Keratinocyte (primary cell): ENCODE results near the gene COL6A2.

ENCODE experiments used
- CTCF ChIP-seq, 3 experiments: IDR thresholded peaks in 1 of 3; conservative IDR thresholded peaks in 1 of 3; optimal IDR thresholded peaks in 1 of 3; 2 replicates in 2 of 3; 3 replicates in 1 of 3; pipeline versions ENCODE3 to v1.5.1; 2011; ENCODE audit warnings: low read length in 3 of 3, mild to moderate bottlenecking in 3 of 3, moderate library complexity in 2 of 3, control low read depth in 1 of 3, inconsistent platforms in 1 of 3; ENCODE audit not compliant: insufficient read depth in 2 of 3; ENCODE audit errors: extremely low read depth in 1 of 3
- EZH2 ChIP-seq: IDR thresholded peaks from one replicate; pipeline ENCODE4 v1.6.1; 2012; ENCODE audit warnings: inconsistent platforms, mild to moderate bottlenecking, low read length, moderate library complexity

- TF ChIP-seq CTCF (optimal IDR thresholded peaks at IDR 0.05 in 1 of 3, IDR thresholded peaks at IDR 0.05 in 1 of 3, conservative IDR thresholded peaks at IDR 0.05 in 1 of 3; ENCODE audit: extremely low read depth in 1 of 3, insufficient read depth in 2 of 3, low read length in 3 of 3) (no peak), EZH2 (no peak)
Observed at GRCh38 chr21:46158666-46159300, 60.9 kb downstream of the COL6A2 start.
